GM03348 (cell line): ENCODE results near the gene IMP3.

Experiments used
- DNase-seq: peaks from one replicate; pipeline ENCODE4 v3.0.0; 2012; ENCODE audit warnings: low spot score

Gene IMP3

GRCh38 chr15:75672646-75673425, 32.8 kb upstream of the IMP3 start:
- peak; percentile 66 for DNase-seq

- no peak for DNase-seq
Observed at GRCh38 chr15:75671730-75672602, 31.9 kb upstream of the IMP3 start.

DNA sequence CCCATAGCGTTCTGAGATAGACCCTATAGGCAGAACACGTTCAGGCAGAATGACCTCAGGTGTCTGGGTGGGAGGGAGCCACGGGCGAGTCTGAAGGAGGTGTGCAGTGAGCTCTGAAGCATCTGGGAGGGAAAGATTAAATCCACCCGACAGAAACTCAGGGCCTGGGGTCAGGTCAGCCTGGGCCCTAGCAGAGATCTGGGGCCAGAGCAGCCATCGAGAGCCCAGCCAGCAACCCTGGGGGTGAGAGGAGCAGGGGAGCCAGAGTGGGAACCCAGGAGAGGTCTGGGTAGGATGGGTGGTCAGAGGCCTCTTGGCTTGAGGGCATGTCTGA, 29.8 kb upstream of the IMP3 start:
- DNase-seq = no peak

GRCh38 chr15:75669191-75669878, 29.3 kb upstream of the IMP3 start:
- no peak for DNase-seq

DNA sequence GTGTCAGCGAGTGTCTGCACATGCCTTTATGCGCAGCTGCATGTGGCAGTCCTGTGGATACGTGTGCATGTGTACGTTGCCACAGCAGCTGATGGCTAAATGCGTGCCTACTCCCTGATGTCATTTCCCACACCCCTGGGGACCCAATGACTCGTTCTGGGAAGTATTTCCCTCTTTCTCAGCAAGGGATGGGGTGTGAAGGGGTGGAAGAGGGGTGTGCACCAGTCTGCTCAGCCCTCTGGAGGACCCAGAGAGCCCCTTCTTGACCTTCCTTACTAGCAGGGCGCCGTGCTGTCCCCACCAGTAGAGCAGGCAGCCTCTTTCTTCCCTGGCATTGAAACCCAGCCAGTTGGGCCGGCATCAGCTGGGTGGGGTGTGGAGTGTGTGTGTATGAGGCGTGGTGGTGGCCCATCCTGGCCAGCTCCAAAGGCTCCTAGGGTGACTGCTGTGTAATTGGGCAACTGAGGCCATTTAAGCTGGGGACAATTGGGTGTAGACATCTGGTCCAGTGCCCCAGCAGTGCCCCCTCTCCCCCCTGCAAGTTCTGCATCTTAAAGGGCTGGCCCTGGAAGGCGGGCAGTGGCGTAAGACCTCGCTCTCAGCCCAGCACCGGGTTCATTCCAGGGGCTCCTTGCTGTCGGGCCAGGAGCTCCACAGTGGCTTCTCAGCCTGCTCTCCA, 26.9 kb upstream of the IMP3 start:
- DNase-seq = peak; percentile 94

DNA sequence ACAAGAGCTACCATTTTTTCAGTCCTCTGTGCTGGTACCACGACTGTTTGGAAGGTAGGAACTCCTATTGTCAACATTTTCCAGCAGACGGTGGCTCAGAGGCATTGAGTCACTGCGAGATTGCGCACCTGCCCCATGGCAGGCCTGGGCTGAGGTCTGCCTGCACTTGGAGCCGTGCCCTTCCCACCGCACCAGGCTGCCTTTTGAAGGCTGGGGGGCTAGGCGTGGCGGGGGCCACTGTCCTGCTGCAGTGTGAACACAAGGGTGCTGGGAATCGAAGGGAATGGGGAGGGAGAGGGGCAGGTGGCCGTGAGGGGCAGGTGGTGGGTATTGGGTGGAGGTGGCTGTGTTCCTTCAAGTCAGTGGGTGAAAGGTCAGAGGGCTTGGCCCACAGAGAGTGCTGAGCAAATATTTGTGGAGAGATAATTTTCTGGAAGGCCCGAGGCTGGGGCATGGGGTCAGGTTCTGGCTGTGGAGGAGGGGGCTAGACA, 24.0 kb upstream of the IMP3 start:
- no peak for DNase-seq

DNA sequence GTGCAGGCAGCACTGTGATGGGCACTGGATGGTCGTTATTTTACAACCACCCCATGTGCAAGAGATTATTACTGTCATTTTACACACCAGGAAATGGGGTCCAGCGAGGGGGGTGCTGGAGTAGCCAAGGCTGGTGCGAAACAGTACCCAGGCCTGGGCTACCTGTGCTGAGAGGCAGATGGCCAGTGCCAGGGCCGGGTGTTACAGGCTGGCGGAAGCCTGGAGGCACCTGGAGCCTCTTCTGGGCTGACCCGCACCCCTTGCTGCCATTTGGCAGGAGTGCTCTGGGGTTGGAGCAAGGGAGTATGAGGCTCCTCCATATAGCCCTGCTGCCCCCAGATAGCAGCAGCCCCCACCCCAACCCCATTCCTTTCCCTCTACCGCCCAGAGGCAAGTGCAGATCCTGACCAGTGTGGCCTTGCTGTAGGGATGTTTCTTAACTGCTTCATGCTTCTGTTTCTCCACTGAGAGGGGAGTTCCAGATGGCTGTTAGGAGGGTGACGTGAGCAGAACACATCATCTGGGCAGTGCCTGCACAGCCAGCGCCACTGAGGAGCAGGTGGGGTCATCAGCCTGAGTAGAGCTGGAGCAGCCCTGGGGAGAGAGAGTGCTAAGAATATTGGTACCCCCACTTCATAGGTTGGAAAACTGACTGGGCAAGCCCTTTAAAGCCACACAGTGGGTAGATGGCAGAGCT, 22.9 kb upstream of the IMP3 start:
- no peak for DNase-seq

DNA sequence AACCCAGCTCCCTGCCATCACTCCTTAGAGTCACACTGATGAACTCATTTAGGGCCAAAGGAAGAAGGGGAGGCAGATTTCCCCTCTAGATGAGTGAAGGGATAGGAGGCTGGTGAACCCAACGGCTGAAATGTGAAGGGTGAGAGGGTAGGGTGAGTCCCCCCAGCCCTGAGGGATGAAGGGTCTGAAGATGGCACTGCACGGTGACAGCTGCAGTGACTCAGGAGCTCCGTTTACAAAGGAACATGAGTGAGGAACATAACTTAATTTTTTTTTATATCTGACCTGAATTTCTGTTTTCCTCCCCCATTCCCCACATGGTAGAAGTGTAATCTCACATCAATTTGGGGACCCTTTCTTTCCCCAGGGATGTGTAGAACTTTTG, 21.7 kb upstream of the IMP3 start:
- DNase-seq = no peak

DNA sequence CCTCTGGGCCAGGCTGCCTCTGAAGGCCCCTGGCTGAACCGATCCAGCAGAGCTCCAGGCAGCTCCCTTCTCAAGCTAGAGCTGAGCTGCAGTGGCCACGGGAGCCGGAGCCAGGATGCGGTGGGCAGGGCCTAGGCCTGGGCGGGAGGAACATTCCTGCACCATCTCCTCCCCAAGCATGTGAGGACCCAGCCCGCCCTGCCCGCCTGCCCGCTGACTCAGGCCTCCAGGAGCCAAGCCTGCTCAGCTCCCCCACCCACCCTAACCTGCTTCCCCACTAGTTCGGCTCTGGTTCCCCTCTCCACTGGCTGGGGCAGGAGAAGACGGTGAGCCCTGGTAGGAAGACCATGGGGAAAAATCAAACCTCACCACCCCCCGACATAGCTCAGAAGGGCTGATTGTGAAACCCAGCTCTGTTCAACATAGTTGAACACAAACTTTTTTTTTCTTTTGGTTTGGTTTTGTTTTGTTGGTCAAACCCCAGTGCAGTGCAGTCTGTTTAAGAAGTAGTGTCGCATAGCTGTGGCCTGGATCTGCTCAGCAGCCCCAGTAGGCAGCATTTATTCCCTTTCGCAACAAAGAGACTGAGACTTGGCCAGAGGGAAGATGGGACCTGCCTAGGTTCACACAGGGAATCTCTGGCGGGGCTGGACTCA, 21.2 kb upstream of the IMP3 start:
- DNase-seq = peak; percentile 96

- no peak for DNase-seq
Observed at GRCh38 chr15:75659928-75660645, 20.1 kb upstream of the IMP3 start.

DNA sequence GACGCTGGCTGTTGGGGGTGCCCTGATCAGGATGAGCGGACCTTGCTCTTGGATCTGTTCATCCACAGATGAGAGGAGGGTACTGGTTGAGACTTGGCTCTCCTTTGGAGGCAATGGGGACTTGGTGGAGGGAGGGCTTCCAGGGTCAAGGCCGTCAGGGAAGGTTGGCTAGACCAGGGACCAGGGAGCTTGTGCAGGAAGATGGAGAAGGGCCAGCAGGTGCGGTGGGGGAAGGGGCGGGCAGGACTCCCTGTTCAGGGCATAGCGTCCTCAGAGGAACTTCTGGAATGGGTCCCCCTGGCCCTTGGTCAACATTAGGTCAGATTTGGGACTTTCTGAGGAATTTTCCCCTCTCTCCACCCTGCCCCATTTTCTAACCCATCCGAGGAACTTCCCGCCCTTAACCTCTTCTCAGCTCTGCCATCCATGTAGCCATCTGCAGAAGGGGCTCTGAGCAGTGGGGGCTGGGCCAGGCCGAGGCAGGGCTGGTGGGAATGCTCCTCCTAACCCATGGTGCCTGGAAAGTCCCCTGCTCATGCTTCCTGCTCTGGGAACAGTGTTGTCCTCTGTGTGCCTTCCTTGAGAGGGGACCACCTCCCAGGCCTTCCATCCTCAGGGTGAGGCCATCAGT, 19.2 kb upstream of the IMP3 start:
- no peak for DNase-seq

- DNase-seq = no peak
Observed at GRCh38 chr15:75656813-75657212, 16.8 kb upstream of the IMP3 start.

DNA sequence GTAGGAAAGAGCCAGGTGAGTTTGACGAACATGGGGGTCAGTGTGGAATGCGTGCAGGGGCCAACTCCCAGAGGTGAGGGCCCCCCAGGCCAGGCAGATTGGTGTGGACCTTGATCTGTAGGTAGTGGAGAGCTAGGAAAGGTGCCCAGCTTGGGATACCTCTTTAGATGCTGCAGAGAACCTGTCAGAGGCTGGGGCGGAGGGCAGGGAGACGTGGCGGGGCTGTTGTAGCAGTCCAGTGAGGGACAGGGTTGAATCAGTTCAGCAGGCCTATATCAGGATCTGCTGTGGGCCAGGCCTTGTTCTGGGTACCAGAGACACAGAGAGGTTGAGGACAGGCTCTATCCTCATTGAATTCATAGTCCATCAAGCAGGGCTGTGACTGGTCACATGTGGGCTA, 16.3 kb upstream of the IMP3 start:
- DNase-seq = no peak

DNA sequence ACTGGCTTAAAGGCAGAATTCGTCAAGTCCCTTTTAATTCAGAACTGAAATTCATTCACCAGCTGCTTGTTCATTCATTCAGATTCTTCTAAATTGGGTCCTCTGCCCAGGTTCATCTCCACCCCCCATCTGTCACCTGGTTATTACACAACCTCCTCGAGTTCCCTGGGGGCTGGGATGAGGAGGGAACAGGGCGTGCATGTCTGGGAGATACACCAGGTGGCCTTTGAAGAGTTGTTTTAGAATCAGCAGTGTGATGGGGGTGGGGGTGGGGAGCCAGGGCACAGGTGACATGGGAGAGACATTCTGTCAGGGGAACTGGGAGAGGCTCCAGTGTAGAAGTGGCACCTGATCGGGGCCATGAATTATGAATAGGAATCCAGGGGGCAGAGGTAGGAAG, 15.9 kb upstream of the IMP3 start:
- no peak for DNase-seq

- DNase-seq = no peak
Observed at GRCh38 chr15:75654201-75654907, 14.3 kb upstream of the IMP3 start.

DNA sequence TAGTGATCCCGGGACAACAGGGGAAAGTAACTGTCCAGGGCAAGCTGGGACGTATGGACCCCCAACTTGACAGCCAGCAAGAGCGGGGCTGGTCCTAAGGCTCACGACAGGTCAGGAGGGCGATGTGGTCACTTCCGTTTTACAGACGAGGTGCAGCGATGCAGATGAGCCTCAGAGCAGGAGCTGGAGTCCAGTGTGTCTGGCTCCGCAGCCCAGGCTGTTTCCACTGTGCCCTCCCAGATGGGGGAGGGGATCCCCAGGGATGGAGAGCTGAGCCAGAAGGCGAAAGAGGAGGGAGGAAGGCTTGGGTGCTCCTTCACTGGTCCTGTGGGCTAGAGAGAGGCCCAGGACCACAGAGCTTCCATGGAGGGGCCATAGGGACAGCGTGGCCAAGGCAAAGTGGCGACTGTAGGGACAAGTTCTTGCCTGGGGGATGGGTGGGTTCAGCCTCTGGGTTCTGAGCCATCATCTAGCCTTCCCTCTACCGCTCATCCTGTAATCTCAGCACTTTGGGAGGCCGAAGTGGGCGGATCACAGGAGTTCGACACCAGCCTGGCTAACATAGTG, 13.4 kb upstream of the IMP3 start:
- DNase-seq = no peak

DNA sequence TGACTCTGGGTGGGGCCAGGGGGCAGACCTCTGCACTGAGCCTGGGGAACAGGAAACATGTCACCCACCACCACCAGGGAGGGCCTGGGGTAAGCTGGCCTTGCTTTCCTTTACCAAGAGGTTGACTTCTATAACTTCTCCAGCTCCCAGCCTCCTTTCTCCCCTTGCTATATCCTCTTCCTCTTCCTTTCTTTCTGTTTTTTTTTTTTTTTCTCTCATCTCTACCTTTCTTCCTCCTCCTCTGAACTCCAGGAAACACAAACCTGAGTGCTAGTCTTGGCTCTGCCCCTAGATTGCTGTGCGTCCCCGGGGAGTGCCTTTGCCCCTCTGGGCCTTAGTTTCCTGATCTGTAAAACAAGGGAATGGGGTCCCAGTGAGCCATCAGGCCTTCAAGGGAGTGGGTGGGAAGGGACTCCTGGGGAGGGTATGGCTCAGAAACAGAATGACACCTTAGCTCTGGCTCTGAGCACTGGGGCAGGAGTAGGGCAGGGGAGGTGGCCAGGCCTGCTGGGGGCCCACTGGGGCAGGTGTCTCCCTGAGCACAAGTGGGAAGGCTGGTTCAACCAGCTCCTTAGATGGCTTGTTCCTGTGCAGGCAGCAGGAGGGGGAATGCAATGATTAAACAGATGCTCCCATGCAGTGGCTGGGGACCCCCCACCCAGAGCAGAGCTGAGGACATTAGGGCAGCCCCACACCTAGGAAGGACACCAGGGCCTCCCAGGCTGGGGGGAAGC, 12.0 kb upstream of the IMP3 start:
- no peak for DNase-seq
